GM12875 (cell line): Measurements from ENCODE around the gene SASH1.

Experiments used
- H3K4me3 ChIP-seq: one replicate; pipeline ENCODE4 v1.5.1; 2011; ENCODE audit warnings: low read depth, low read length, control low read depth
- CTCF ChIP-seq: IDR thresholded peaks from 2 replicates; pipeline ENCODE4 v1.5.1; 2011; ENCODE audit warnings: low read depth, mild to moderate bottlenecking, control low read depth, inconsistent platforms, low read length, moderate library complexity, borderline replicate concordance; ENCODE audit not compliant: insufficient read depth

Gene SASH1

DNA sequence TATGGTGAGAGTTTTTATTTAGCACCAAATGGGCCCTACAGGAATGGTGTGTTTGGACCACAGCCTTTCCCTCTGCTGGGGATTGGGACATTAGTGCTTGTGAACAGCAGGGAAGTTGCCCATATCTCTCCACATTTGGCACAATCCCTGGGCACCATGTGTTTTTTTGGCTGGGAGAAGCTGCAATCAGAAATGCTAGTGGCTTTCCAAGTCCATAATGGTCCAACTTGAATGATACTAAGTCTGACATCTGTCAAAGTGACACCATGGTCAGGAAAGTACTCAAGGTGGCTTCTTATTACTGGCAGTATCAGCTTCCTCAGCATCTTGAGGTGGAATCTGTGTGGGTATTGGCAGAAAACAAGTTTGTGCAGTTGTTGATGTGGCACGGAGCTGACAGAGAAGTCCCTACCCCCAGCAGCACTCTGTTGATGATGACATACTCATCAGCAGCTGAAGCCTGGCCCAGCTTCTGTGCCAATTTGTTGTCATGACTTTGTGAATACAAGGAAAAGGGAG is 53.0 kb downstream of the SASH1 start:
- H3K4me3 ChIP-seq, result no peak overlapping the region
- no peak for TF ChIP-seq CTCF

GRCh38 chr6:148396411-148396810 is 53.8 kb downstream of the SASH1 start:
- H3K4me3 ChIP-seq, result no peak overlapping the region
- TF ChIP-seq CTCF, result no peak

- H3K4me3 ChIP-seq, result no peak overlapping the region
- no peak for TF ChIP-seq CTCF
These were observed 54.3 kb downstream of the SASH1 start for GRCh38 chr6:148396926-148397325.

GRCh38 chr6:148398244-148398643 is 55.6 kb downstream of the SASH1 start:
- no peak overlapping the region for H3K4me3 ChIP-seq
- TF ChIP-seq CTCF, result no peak

DNA sequence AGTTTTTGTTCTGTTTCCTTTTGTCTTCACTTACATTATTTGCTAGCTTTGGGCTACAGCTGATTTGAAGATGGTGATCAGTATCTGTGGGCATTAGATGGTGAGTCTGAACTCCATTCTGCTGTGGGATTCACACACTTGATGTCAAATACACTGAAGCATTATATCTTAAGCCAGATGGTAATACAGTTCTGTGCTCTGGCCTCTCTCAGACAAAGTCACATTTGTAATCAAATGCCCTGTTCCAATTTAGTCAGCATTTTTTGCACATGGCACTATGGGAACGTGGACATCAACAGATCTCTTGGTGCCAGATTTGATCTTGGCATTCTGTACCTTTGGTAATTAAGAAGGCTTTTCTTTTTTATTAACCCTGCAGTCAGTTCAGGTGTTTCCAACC is 56.0 kb downstream of the SASH1 start:
- no peak overlapping the region for H3K4me3 ChIP-seq
- TF ChIP-seq CTCF, result no peak

- H3K4me3 ChIP-seq, result no peak overlapping the region
- TF ChIP-seq CTCF, result no peak
These were observed 58.9 kb downstream of the SASH1 start for GRCh38 chr6:148401571-148401970.

DNA sequence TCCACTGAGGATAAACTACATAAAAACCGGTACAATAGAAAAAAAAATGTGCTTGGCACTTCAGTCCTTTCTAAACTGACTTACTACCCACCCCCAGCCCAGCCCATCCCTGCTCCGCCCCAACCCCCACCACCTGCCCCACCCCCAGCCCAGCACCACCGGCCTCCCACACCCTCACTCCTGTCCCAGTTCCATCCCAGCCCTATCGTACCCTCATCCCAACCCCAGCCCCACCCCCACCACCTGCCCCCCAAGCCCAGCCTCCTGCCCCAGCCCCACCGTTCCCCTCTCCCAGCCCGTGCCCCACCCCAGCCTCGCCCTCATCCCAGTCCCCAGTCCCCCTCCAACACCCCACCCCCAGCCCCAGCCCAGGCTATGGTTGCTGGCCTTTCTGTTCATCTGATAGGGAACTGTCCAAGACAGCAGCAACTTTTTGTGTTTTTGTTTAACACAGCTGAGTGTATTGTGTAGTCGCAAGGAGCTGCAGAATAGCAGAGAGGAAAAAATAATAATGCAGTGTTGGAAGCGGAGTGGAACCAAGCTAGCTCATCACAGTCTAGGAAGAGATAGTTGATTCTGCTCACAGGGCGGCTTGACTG is 61.9 kb downstream of the SASH1 start:
- TF ChIP-seq CTCF, result no peak

More for the DNA sequence above, 61.9 kb downstream of the SASH1 start:
- no peak overlapping the region for H3K4me3 ChIP-seq
